IMR-90 (cell line): ENCODE measurements around the gene RAB27B. TPM values are rescaled to one million over a fixed set of nuclear protein-coding genes. Genes with fewer than 3 reads are reported as not detected.

Source experiments
- ATAC-seq: fragments of 200-7000 bp; cut with Tn5 transposase; 2 replicates; pipeline ENCODE4 v1.9.1; 2020; ENCODE audit warnings: low read depth, mild to moderate bottlenecking, moderate library complexity
- BruUV-seq: library from RNA; stranded (reverse); fragments of 400-500 nt; replicated peaks from 2 replicates; lab custom pipeline; 2021; lab: Mats Ljungman, UMichigan
- CTCF ChIA-PET: fragments of 300-600 bp; formaldehyde crosslinking; extraction: SDS; loops from one replicate; lab custom pipeline; 2021; ENCODE audit warnings: antibody characterized with exemption; lab: Yijun Ruan, JAX
- POLR2A ChIA-PET: fragments of 300-600 bp; sonication (Branson Sonifier 250); formaldehyde crosslinking; loops from one replicate; lab custom pipeline; 2022; ENCODE audit warnings: antibody characterized with exemption; ENCODE audit not compliant: unreplicated experiment; lab: Charles Lee
- DNase-seq: peaks from one replicate; pipeline ENCODE4 v3.0.0; 2013
- H2AFZ ChIP-seq: replicated peaks from 2 replicates; pipeline ENCODE3; 2013; ENCODE audit warnings: low read length, mild to moderate bottlenecking; ENCODE audit not compliant: poor library complexity
- H2AK5ac ChIP-seq: 2 replicates; pipeline ENCODE4 v1.6.1; 2013; ENCODE audit warnings: low read depth, low read length, inconsistent platforms
- H2AK9ac ChIP-seq: replicated peaks from 2 replicates; pipeline ENCODE3; 2013; ENCODE audit warnings: mild to moderate bottlenecking, low read depth, low read length, moderate library complexity; ENCODE audit not compliant: poor library complexity
- H2BK120ac ChIP-seq: 2 replicates; pipeline ENCODE4 v1.6.1; 2013; ENCODE audit warnings: low read depth, low read length, inconsistent platforms
- H2BK15ac ChIP-seq: 3 replicates; pipeline ENCODE4 v1.6.1; 2013; ENCODE audit warnings: low read depth, low read length, inconsistent platforms
- H2BK20ac ChIP-seq: 2 replicates; pipeline ENCODE4 v1.6.1; 2013; ENCODE audit warnings: low read depth, mild to moderate bottlenecking, inconsistent platforms, low read length, moderate library complexity
- H2BK5ac ChIP-seq: 2 replicates; pipeline ENCODE4 v1.6.1; 2013; ENCODE audit warnings: mild to moderate bottlenecking, low read depth, low read length, inconsistent platforms; ENCODE audit not compliant: poor library complexity, severe bottlenecking
- H3K14ac ChIP-seq: replicated peaks from 2 replicates; pipeline ENCODE4 v1.6.1; 2013; ENCODE audit warnings: low read depth, low read length, inconsistent platforms
- H3K18ac ChIP-seq: 2 replicates; pipeline ENCODE4 v1.6.1; 2013; ENCODE audit warnings: low read depth, low read length, control low read depth
- H3K23ac ChIP-seq: 2 replicates; pipeline ENCODE4 v1.6.1; 2013; ENCODE audit warnings: low read depth, low read length, inconsistent platforms
- H3K27ac ChIP-seq: 2 replicates; pipeline ENCODE4 v1.5.1; 2013; ENCODE audit warnings: mild to moderate bottlenecking, control low read depth, low read length; ENCODE audit not compliant: insufficient read depth
- H3K27me3 ChIP-seq: 2 replicates; pipeline ENCODE4 v1.6.1; 2013; ENCODE audit warnings: low read length; ENCODE audit not compliant: control insufficient read depth, insufficient read depth
- H3K36me3 ChIP-seq: 2 replicates; pipeline ENCODE4 v1.6.1; 2013; ENCODE audit warnings: low read length, mixed read lengths; ENCODE audit not compliant: control insufficient read depth, insufficient read depth
- H3K4ac ChIP-seq: 2 replicates; pipeline ENCODE4 v1.6.1; 2013; ENCODE audit warnings: low read depth, low read length, inconsistent platforms
- H3K4me1 ChIP-seq: 2 replicates; pipeline ENCODE4 v1.6.1; 2013; ENCODE audit warnings: low read length, mixed read lengths; ENCODE audit not compliant: control insufficient read depth, insufficient read depth
- H3K4me2 ChIP-seq: 2 replicates; pipeline ENCODE4 v1.6.1; 2013; ENCODE audit warnings: low read depth, mild to moderate bottlenecking, control low read depth, low read length, moderate library complexity
- H3K4me3 ChIP-seq: 2 replicates; pipeline ENCODE4 v1.5.1; 2013; ENCODE audit warnings: low read depth, mild to moderate bottlenecking, control low read depth, low read length, moderate library complexity; ENCODE audit not compliant: insufficient read depth
- H3K56ac ChIP-seq: 2 replicates; pipeline ENCODE4 v1.6.1; 2013; ENCODE audit warnings: low read length, inconsistent platforms; ENCODE audit not compliant: insufficient read depth; ENCODE audit errors: extremely low read depth
- H3K79me1 ChIP-seq, 2 experiments: 2 replicates each; pipeline ENCODE4 v1.6.1; 2013; ENCODE audit warnings: low read length in 2 of 2, inconsistent platforms in 1 of 2, low read depth in 1 of 2
- H3K9ac ChIP-seq: 2 replicates; pipeline ENCODE4 v1.6.1; 2013; ENCODE audit warnings: low read depth, low read length, control low read depth
- H3K9me1 ChIP-seq: 2 replicates; pipeline ENCODE4 v1.6.1; 2013; ENCODE audit warnings: low read length, inconsistent platforms; ENCODE audit not compliant: insufficient read depth
- H3K9me3 ChIP-seq: 2 replicates; pipeline ENCODE4 v1.6.1; 2013; ENCODE audit warnings: low read length; ENCODE audit not compliant: control insufficient read depth, insufficient read depth
- H4K20me1 ChIP-seq: 2 replicates; pipeline ENCODE4 v1.6.1; 2013; ENCODE audit warnings: low read length, inconsistent platforms; ENCODE audit not compliant: insufficient read depth
- H4K5ac ChIP-seq: 2 replicates; pipeline ENCODE4 v1.6.1; 2013; ENCODE audit warnings: mild to moderate bottlenecking, low read depth, low read length, control low read depth
- H4K8ac ChIP-seq, 2 experiments: 2 replicates each; pipeline ENCODE4 v1.6.1; 2013; ENCODE audit warnings: low read depth in 2 of 2, low read length in 2 of 2, control low read depth in 1 of 2, inconsistent platforms in 1 of 2
- H4K91ac ChIP-seq: 2 replicates; pipeline ENCODE4 v1.6.1; 2013; ENCODE audit warnings: low read depth, low read length, inconsistent platforms; ENCODE audit not compliant: insufficient read depth
- BHLHE40 ChIP-seq: fragments of 150-350 bp; IDR thresholded peaks from 2 replicates; pipeline ENCODE4 v1.6.1; 2016; ENCODE audit warnings: mild to moderate bottlenecking, low read depth, low read length
- MXI1 ChIP-seq: IDR thresholded peaks from 2 replicates; pipeline ENCODE4 v1.6.1; 2012; ENCODE audit warnings: low read depth, mild to moderate bottlenecking, low read length, moderate library complexity, borderline replicate concordance
- POLR2A ChIP-seq: IDR thresholded peaks from 2 replicates; pipeline ENCODE4 v1.6.1; 2012; ENCODE audit warnings: mild to moderate bottlenecking, low read depth, low read length
- RAD21 ChIP-seq: IDR thresholded peaks from 2 replicates; pipeline ENCODE4 v1.6.1; 2012; ENCODE audit warnings: low read length, improper control_type of control experiment
- RFX5 ChIP-seq: IDR thresholded peaks from 2 replicates; pipeline ENCODE4 v1.8.0; 2012; ENCODE audit warnings: low read depth, mild to moderate bottlenecking, low read length, moderate library complexity
- SMC3 ChIP-seq: fragments of 150-350 bp; IDR thresholded peaks from 2 replicates; pipeline ENCODE4 v1.6.1; 2016; ENCODE audit warnings: low read depth, mild to moderate bottlenecking, antibody characterized with exemption, low read length, moderate library complexity
- WGBS, 2 experiments: methylation state at CpG; one replicate each; pipeline versions ENCODE4 v1.1.5 to v1.1.7; 2013; ENCODE audit warnings: missing lambda C conversion rate in 2 of 2; ENCODE audit not compliant: insufficient read length in 1 of 2; ENCODE audit errors: extremely low coverage in 2 of 2; 5-methylcytosine and 5-hydroxymethylcytosine counted together
- dilution Hi-C: fragments of 300-500 bp; cut with HindIII; formaldehyde crosslinking; loops from one replicate; pipeline ENCODE4 v1.14.3; 2018; ENCODE audit warnings: low sequenced_read_pairs; ENCODE audit not compliant: unreplicated experiment
- in situ Hi-C: fragments of 300-500 bp; cut with MboI; formaldehyde crosslinking; loops from 3 replicates; pipeline ENCODE4 v1.14.3; 2019; ENCODE audit warnings: low sequenced_read_pairs, inconsistent platforms, mixed read lengths
- intact Hi-C: fragments of 100-400 bp; cut with micrococcal nuclease; formaldehyde crosslinking; loops from 2 replicates; pipeline ENCODE4 v1.10.0; 2022
- polyA plus RNA-seq, 3 experiments: library from polyadenylated mRNA; depleted of rRNA; stranded (reverse); fragments of >200 nt; gene quantifications; 2 replicates each; pipeline ENCODE4 v1.2.3, GENCODE V29; 2012; ENCODE audit warnings: low replicate concordance in 1 of 3
- total RNA-seq: library from RNA; depleted of rRNA; stranded (reverse); fragments of >200 nt; gene quantifications from 2 replicates; pipeline ENCODE4 v1.2.3, GENCODE V29; 2012

Gene RAB27B
- total and polyA plus RNA-seq, 2 of the 4 experiments (the other 2 are of a cell fraction): 0.24 to 1.3 TPM

- no peak overlapping the region for H2BK20ac ChIP-seq
- no peaks in the 10 kb centered on the region for H4K20me1 ChIP-seq
- no peaks in the 10 kb centered on the region for H3K79me1 ChIP-seq
- H3K4me1 ChIP-seq: peaks cover 4% of the 10 kb centered on the region; the same call in 1 of the 2 replicates
- no peak overlapping the region for H2AK5ac ChIP-seq
- H4K91ac ChIP-seq: no peak overlapping the region
- peaks cover 3% of the 10 kb centered on the region for H3K36me3 ChIP-seq
- no peak overlapping the region for H4K8ac ChIP-seq
- dilution Hi-C loops: no loop called here
- no peak overlapping the region for H4K5ac ChIP-seq
- no peaks in the 10 kb centered on the region for H3K9me3 ChIP-seq
- H3K4ac ChIP-seq: no peak overlapping the region
- no peak overlapping the region for H3K56ac ChIP-seq
- no peak overlapping the region for H3K23ac ChIP-seq
- no peak overlapping the region for H3K4me2 ChIP-seq
- in situ Hi-C loops: no loop called here
- no peak for TF ChIP-seq SMC3
- no peak for TF ChIP-seq BHLHE40
- TF ChIP-seq MXI1: no peak
- no peak for TF ChIP-seq RFX5
- TF ChIP-seq POLR2A: no peak
- TF ChIP-seq RAD21: no peak
- no TSS peak for BruUV-seq
- intact Hi-C loops: no loop called here
- H3K27ac ChIP-seq: no peak overlapping the region
- H3K9me1 ChIP-seq: no peaks in the 10 kb centered on the region; the same call in 1 of the 2 replicates
- no peaks in the 10 kb centered on the region for H3K27me3 ChIP-seq
- no peak overlapping the region for H3K14ac ChIP-seq
- no CpG with 5 or more reads among the region's 5 CpGs for WGBS, 2 experiments
- H2BK15ac ChIP-seq: no peak overlapping the region
- no peak overlapping the region for H3K9ac ChIP-seq
- no peak for DNase-seq
- CTCF ChIA-PET: no interaction called here
- H3K18ac ChIP-seq: no peak overlapping the region
- no peak overlapping the region for H2BK120ac ChIP-seq
- no peak overlapping the region for H2BK5ac ChIP-seq
- ATAC-seq: no peak
- no peak overlapping the region for H2AK9ac ChIP-seq
- no peak overlapping the region for H2AFZ ChIP-seq
- no peak overlapping the region for H3K4me3 ChIP-seq
- POLR2A ChIA-PET: no interaction called here
These were observed 77.4 kb downstream of the RAB27B start for GRCh38 chr18:54905629-54906028.
